GM21447 (cell line): ENCODE measurements around the gene HOXC4.
"Not testable (repeated sequence)": the region's sequence is repeated elsewhere in the genome, so short reads cannot be mapped to it uniquely, and the experiment has no call there.

Source experiments
- ATAC-seq: cut with Tn5 transposase; IDR thresholded peaks from one replicate; pipeline ENCODE4 v1.9.1; 2021; ENCODE audit not compliant: unreplicated experiment

Gene HOXC4

GRCh38 chr12:54053003-54053750, 458 bp upstream of the HOXC4 start:
- peak; percentile 78 for ATAC-seq

GRCh38 chr12:54054742-54055194, 1.1 kb downstream of the HOXC4 start:
- no peak for ATAC-seq

GRCh38 chr12:54055552-54055951, 1.9 kb downstream of the HOXC4 start:
- ATAC-seq: no peak

GRCh38 chr12:54056110-54056509, 2.5 kb downstream of the HOXC4 start:
- ATAC-seq: no peak

- ATAC-seq: no peak
Observed at GRCh38 chr12:54058128-54058768, 4.6 kb downstream of the HOXC4 start.

GRCh38 chr12:54059668-54060067, 6.0 kb downstream of the HOXC4 start:
- ATAC-seq: no peak

GRCh38 chr12:54060174-54060974, 6.7 kb downstream of the HOXC4 start:
- ATAC-seq: no peak

GRCh38 chr12:54060975-54061778, 7.5 kb downstream of the HOXC4 start:
- ATAC-seq: no peak

- ATAC-seq: no peak
Observed at GRCh38 chr12:54065677-54066076, 12.0 kb downstream of the HOXC4 start.

- no peak for ATAC-seq
Observed at GRCh38 chr12:54066408-54066807, 12.8 kb downstream of the HOXC4 start.

GRCh38 chr12:54068418-54069070, 14.9 kb downstream of the HOXC4 start:
- no peak for ATAC-seq

GRCh38 chr12:54071942-54072341, 18.3 kb downstream of the HOXC4 start:
- ATAC-seq: no peak

- no peak for ATAC-seq
Observed at GRCh38 chr12:54074308-54074707, 20.7 kb downstream of the HOXC4 start.

- no peak for ATAC-seq
Observed at GRCh38 chr12:54075409-54075808, 21.8 kb downstream of the HOXC4 start.

- ATAC-seq: no peak
Observed at GRCh38 chr12:54075974-54076373, 22.3 kb downstream of the HOXC4 start.

- not testable (repeated sequence) for ATAC-seq
Observed at GRCh38 chr12:54077843-54078242, 24.2 kb downstream of the HOXC4 start.

GRCh38 chr12:54079115-54079514, 25.5 kb downstream of the HOXC4 start:
- not testable (repeated sequence) for ATAC-seq

- not testable (repeated sequence) for ATAC-seq
Observed at GRCh38 chr12:54080008-54080924, 26.6 kb downstream of the HOXC4 start.

- not testable (repeated sequence) for ATAC-seq
Observed at GRCh38 chr12:54081053-54081514, 27.4 kb downstream of the HOXC4 start.
